Activated CD4-positive, CD25-positive, alpha-beta regulatory T cell treated with anti-CD3 and anti-CD28 coated beads, Interleukin-2, amount 50 U/mL, for 24 hours (primary cell): ENCODE results near the gene ZMIZ1.

ENCODE experiments used
- ATAC-seq, 2 donors: fragments of 150-1000 bp; cut with Tn5 transposase; one replicate each; pipeline ENCODE4 v1.10.0; 2021; ENCODE audit warnings: mild to moderate bottlenecking in 1 of 2, moderate library complexity in 1 of 2

ZMIZ1 gene

GRCh38 chr10:79298403-79299244, 229.9 kb downstream of the ZMIZ1 start:
- peak; percentile 81 to 82 for ATAC-seq

GRCh38 chr10:79299397-79300241, 230.9 kb downstream of the ZMIZ1 start:
- no peak for ATAC-seq

- ATAC-seq: no peak
These were observed 231.9 kb downstream of the ZMIZ1 start for GRCh38 chr10:79300711-79301110.

GRCh38 chr10:79301754-79302530, 233.2 kb downstream of the ZMIZ1 start:
- no peak for ATAC-seq

- ATAC-seq: no peak
These were observed 235.1 kb downstream of the ZMIZ1 start for GRCh38 chr10:79303631-79304478.

- no peak for ATAC-seq
These were observed 235.8 kb downstream of the ZMIZ1 start for GRCh38 chr10:79304479-79305087.

GRCh38 chr10:79305515-79305914, 236.7 kb downstream of the ZMIZ1 start:
- no peak for ATAC-seq

- ATAC-seq: no peak
These were observed 237.2 kb downstream of the ZMIZ1 start for GRCh38 chr10:79305988-79306387.

- no peak for ATAC-seq
These were observed 238.0 kb downstream of the ZMIZ1 start for GRCh38 chr10:79306644-79307220.

GRCh38 chr10:79308016-79308415, 239.2 kb downstream of the ZMIZ1 start:
- ATAC-seq: no peak

- ATAC-seq: no peak
These were observed 240.4 kb downstream of the ZMIZ1 start for GRCh38 chr10:79308969-79309665.

GRCh38 chr10:79310200-79310865, 241.6 kb downstream of the ZMIZ1 start:
- ATAC-seq: no peak

GRCh38 chr10:79310911-79311573, 242.3 kb downstream of the ZMIZ1 start:
- no peak for ATAC-seq

GRCh38 chr10:79311581-79312407, 243.0 kb downstream of the ZMIZ1 start:
- ATAC-seq: no peak

- no peak for ATAC-seq
These were observed 243.9 kb downstream of the ZMIZ1 start for GRCh38 chr10:79312601-79313187.

GRCh38 chr10:79313320-79313719, 244.6 kb downstream of the ZMIZ1 start:
- no peak for ATAC-seq

GRCh38 chr10:79313911-79314439, 245.2 kb downstream of the ZMIZ1 start:
- no peak for ATAC-seq
